Measurements from ENCODE around the gene SLC24A3. TPM values are rescaled to one million over a fixed set of nuclear protein-coding genes. Genes with fewer than 3 reads are reported as not detected.

Gene SLC24A3
- total RNA-seq, 3 donors from 2014 or later: 4.3 to 34.9 (median 5.7) TPM

DNA sequence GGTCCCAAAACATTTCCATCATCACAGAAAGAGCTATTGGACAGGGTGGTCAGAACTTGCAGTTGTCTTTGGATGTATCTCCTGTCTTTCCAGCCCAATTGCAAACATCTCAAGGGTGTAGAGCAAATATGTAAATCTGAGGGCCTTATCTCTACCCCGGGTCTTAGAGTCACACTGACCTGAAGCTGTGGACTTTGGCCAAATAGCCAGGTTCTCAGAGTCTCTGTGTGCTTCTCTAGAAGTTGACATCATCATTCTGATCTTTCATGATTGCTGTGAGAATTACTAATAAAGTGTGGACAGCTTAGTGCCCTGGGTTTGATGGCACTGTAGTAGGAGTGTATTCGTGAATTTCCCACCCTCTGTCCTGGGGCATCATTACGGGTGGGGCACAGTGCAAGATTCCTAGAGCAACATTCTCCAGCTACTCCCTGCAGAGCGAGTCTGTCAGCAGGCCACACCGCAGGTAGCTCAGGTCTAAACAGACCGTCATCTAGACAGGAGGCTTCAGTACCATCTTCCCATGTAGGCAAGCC is 71.1 kb downstream of the SLC24A3 start:
- Histone ChIP-seq H3K36me3 (ENCODE audit: low read depth) (no peaks in the 10 kb centered on the region), H3K4me1 (ENCODE audit: low read depth) (no peaks in the 10 kb centered on the region), H3K9me3 (no peaks in the 10 kb centered on the region), H3K4me3 (no peak overlapping the region)
- intact Hi-C loops (cut with DNase I, micrococcal nuclease): no loop called here
- DNase-seq (no peak), ATAC-seq (no peak)
- TF ChIP-seq, protein P1, sequence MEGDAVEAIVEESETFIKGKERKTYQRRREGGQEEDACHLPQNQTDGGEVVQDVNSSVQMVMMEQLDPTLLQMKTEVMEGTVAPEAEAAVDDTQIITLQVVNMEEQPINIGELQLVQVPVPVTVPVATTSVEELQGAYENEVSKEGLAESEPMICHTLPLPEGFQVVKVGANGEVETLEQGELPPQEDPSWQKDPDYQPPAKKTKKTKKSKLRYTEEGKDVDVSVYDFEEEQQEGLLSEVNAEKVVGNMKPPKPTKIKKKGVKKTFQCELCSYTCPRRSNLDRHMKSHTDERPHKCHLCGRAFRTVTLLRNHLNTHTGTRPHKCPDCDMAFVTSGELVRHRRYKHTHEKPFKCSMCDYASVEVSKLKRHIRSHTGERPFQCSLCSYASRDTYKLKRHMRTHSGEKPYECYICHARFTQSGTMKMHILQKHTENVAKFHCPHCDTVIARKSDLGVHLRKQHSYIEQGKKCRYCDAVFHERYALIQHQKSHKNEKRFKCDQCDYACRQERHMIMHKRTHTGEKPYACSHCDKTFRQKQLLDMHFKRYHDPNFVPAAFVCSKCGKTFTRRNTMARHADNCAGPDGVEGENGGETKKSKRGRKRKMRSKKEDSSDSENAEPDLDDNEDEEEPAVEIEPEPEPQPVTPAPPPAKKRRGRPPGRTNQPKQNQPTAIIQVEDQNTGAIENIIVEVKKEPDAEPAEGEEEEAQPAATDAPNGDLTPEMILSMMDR (IDR thresholded peaks at IDR 0.05): no peak

DNA sequence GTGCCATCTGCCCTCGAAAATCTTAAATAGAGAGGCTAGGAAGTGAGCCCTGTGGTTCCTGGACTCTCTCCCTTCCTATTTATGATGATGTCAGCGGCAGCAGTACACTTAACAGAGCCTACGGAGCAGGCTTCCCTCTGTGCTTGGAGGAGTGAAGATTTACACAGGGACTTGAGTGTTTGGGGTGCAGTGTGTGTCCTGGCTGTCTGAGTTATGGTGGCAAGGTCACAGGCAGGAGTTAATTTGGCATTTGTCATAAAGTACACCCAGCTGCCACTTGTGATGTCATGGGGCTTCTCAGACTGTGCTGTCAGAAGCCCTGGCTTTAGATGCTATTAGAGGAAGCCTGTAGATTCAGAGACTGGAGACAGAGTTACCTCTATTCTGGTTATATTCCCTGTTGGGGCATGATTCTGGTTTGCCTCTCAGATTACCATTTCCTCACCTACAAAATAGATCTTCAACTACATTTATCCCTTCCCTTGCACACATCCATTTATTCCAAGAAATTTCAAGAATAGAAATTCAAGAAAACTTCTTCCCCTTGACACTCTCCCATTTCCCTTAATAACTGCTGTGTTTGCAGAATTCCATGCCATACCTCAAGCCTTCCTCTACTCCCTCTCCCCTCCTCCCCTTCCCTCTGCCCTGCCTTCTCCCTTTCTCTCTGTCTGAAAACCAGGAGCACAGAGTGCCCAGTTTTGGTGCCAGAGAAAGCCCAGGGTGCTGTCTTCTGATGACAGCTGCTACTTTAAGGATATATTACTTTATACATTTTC is 72.1 kb downstream of the SLC24A3 start:
- Histone ChIP-seq H3K4me3 (no peak overlapping the region), H3K9me3 (no peaks in the 10 kb centered on the region), H3K4me1 (ENCODE audit: low read depth) (no peaks in the 10 kb centered on the region), H3K36me3 (ENCODE audit: low read depth) (no peaks in the 10 kb centered on the region)
- ATAC-seq (no peak), DNase-seq (no peak)
- intact Hi-C loops (cut with DNase I, micrococcal nuclease): no loop called here
- TF ChIP-seq, protein P1 (IDR thresholded peaks at IDR 0.05): no peak

DNA sequence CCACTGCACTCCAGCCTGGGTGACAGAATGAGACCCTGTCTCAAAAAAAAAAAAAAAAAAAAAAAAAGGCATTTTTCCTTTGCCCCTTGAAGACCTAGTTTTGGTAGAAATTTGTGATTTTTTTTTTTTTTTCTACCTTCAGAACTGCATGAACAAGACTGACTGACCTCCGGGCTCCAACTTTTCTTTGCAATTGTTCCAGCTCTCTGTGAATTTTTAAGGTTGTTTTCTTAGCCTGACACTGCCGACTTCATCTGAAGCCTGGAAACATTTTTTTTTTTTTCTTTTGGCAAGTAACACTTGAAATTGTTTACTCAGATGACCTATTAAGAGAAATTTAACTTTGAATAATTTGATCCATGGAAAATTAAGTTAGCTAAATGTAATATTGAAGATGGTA is 73.0 kb downstream of the SLC24A3 start:
- intact Hi-C loops (cut with DNase I, micrococcal nuclease): no loop called here
- TF ChIP-seq, protein P1 (IDR thresholded peaks at IDR 0.05): no peak
- no peaks in the 10 kb centered on the region for H3K9me3 ChIP-seq
- no peaks in the 10 kb centered on the region for H3K4me1 ChIP-seq (ENCODE audit: low read depth)
- DNase-seq: no peak
- H3K36me3 ChIP-seq (ENCODE audit: low read depth): no peaks in the 10 kb centered on the region
- H3K4me3 ChIP-seq: no peak overlapping the region
- ATAC-seq: no peak

DNA sequence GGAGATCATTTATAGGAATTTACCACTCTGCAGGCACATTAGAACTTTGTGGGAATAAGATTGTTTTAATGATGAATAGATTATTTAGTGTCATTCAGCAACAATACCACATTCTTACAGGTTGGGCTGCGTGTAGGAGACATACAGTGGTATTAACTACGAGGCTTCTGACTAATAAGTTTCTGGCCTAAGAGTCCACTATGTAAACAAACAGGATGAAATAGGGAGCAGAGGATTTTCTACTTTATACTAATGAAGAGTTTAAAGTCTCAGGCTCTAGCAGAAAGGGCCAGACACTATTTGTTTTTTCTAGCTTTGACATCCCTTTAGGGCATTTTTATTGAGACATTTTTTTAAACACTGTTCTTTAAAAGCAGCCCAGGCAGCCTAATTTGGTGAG is 75.6 kb downstream of the SLC24A3 start:
- Histone ChIP-seq H3K4me3 (no peak overlapping the region), H3K36me3 (ENCODE audit: low read depth) (no peaks in the 10 kb centered on the region), H3K9me3 (no peaks in the 10 kb centered on the region), H3K4me1 (ENCODE audit: low read depth) (no peaks in the 10 kb centered on the region)
- DNase-seq: no peak
- intact Hi-C loops (cut with DNase I, micrococcal nuclease): no loop called here
- TF ChIP-seq, protein P1 (IDR thresholded peaks at IDR 0.05): no peak
- ATAC-seq: no peak

DNA sequence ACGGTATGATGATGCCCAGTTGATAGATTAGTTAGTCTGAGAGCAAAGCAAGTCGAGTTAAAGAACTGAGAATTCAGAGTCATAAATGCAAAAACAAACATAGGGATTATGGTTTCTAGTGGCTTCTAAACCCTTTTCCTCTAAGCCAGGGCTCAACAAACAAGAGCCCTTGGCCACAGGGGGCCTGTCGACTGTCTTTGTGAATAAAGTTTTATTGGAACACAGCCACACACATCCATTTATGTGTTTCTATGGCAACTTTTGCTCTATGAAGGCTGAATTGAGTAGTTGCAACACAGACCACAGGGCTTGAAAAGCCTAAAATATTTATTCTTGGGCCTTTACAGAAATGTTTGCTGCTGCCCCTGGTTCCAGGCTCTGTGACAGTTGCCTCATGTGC is 76.2 kb downstream of the SLC24A3 start:
- no peaks in the 10 kb centered on the region for H3K9me3 ChIP-seq
- H3K4me3 ChIP-seq: no peak overlapping the region
- H3K36me3 ChIP-seq (ENCODE audit: low read depth): no peaks in the 10 kb centered on the region
- no peak for ATAC-seq
- TF ChIP-seq, protein P1 (IDR thresholded peaks at IDR 0.05): no peak
- no peaks in the 10 kb centered on the region for H3K4me1 ChIP-seq (ENCODE audit: low read depth)
- intact Hi-C loops (cut with DNase I, micrococcal nuclease): no loop called here
- no peak for DNase-seq
